ENCODE data around the gene MAGEC2. TPM values are rescaled to one million over a fixed set of nuclear protein-coding genes. Genes with fewer than 3 reads are reported as not detected.

The MAGEC2 gene
- total and polyA plus RNA-seq, 7 experiments from 2014 or later: not detected

DNA sequence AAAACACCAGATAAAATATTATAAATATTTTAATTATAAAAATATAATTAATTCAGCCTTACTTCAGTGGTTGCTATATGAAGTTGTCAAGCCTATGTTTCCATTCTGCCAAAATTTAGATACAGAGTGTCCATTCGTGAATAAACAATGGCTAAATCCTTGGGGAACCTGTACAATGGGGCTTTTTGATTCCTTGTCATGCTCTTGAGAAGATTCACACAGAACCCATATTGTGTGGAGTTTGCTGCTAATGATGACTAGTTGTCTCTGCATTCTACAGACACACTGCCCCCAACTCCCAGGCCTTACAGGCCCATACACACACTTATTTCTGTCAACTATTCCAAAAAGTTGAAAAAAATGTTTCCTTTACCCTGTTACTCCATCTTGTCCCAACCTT, 33.4 kb upstream of the MAGEC2 start:
- no peak overlapping the region for H3K4me3 Mint-ChIP-seq
- H3K27ac Mint-ChIP-seq: no peak overlapping the region
- POLR2A ChIA-PET: no interaction called here
- Histone ChIP-seq H3K9me3 (ENCODE audit: control insufficient read depth in 2 of 3, low read length in 3 of 3) (no peaks in the 10 kb centered on the region), H3K4me1 (ENCODE audit: control insufficient read depth in 2 of 2, insufficient read depth in 2 of 2, low read length in 2 of 2) (no peaks in the 10 kb centered on the region), H3K27ac (ENCODE audit: low read depth, low read length) (no peak overlapping the region), H3K36me3 (ENCODE audit: control insufficient read depth in 2 of 3, insufficient read depth in 3 of 3, low read length in 3 of 3) (no peaks in the 10 kb centered on the region), H3K27me3 (ENCODE audit: control insufficient read depth in 2 of 2, insufficient read depth in 2 of 2, low read length in 2 of 2) (no peaks in the 10 kb centered on the region), H3K4me3 (ENCODE audit: low read length) (no peak overlapping the region)
- no peaks in the 10 kb centered on the region for H3K36me3 Mint-ChIP-seq
- no peaks in the 10 kb centered on the region for H3K27me3 Mint-ChIP-seq
- DNase-seq (no peak), ATAC-seq (no peak)
- no peaks in the 10 kb centered on the region for H3K4me1 Mint-ChIP-seq
- H3K9me3 Mint-ChIP-seq: peaks cover 0 to 13% (median 0%) of the 10 kb centered on the region in 11 donors
- intact Hi-C loops (cut with micrococcal nuclease): no loop called here
- CTCF ChIA-PET: no interaction called here

DNA sequence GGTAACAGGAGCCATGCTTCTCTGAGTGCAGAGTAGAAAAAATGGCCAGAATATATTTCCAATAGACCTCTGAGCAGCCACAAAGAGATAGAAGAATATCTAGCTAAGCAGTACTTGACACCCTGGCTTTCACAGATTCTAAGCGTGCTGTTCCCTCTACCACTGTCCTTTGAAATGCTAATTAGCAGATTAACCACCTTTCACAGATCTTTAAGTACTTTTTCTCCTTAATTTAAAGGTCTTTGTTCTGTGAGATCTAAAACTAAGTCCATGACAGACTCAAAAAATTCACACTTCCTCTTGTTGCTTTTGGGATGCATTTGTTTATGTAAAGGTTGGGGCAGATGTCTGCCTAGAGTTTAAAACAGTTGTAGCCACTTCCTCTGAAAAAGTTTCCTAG, 28.3 kb upstream of the MAGEC2 start:
- H3K4me3 Mint-ChIP-seq: no peak overlapping the region
- H3K27me3 Mint-ChIP-seq: no peaks in the 10 kb centered on the region
- Histone ChIP-seq H3K4me1 (ENCODE audit: control insufficient read depth in 2 of 2, insufficient read depth in 2 of 2, low read length in 2 of 2) (no peaks in the 10 kb centered on the region), H3K27ac (ENCODE audit: low read depth, low read length) (no peak overlapping the region), H3K9me3 (ENCODE audit: control insufficient read depth in 2 of 3, low read length in 3 of 3) (no peaks in the 10 kb centered on the region), H3K4me3 (ENCODE audit: low read length) (no peak overlapping the region), H3K27me3 (ENCODE audit: control insufficient read depth in 2 of 2, insufficient read depth in 2 of 2, low read length in 2 of 2) (no peaks in the 10 kb centered on the region), H3K36me3 (ENCODE audit: control insufficient read depth in 2 of 3, insufficient read depth in 3 of 3, low read length in 3 of 3) (no peaks in the 10 kb centered on the region)
- no peaks in the 10 kb centered on the region for H3K4me1 Mint-ChIP-seq
- DNase-seq: no peak
- H3K9me3 Mint-ChIP-seq: peaks cover 0 to 13% (median 0%) of the 10 kb centered on the region in 11 donors
- ChIA-PET POLR2A (no interaction called here), CTCF (no interaction called here)
- H3K27ac Mint-ChIP-seq: no peak overlapping the region
- ATAC-seq: no peak
- no peaks in the 10 kb centered on the region for H3K36me3 Mint-ChIP-seq
- intact Hi-C loops (cut with micrococcal nuclease): no loop called here

DNA sequence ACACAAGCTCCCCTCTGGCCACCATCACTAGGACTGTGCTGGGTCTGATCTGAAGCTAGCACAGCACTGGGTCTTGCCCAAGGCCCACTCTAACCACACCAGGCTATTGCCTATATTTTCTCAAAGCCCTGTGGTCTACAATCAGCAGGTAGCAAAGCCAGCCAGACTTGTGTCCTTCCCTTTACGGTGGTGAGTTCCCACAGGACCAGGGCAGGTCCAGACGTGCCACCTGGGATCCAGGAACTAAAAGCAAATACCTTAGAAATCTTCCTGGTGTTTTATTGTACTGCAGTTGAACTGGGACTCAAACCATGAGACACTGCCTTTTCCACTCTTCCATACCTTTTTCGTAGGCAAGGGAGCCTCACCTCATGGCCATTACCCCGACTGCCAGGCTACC, 9.0 kb upstream of the MAGEC2 start:
- ATAC-seq (no peak), DNase-seq (no peak)
- H3K27ac Mint-ChIP-seq: no peak overlapping the region
- H3K4me1 ChIP-seq (ENCODE audit: control insufficient read depth in 2 of 2, insufficient read depth in 2 of 2, low read length in 2 of 2): no peaks in the 10 kb centered on the region
- H3K27me3 Mint-ChIP-seq: no peaks in the 10 kb centered on the region
- H3K4me3 ChIP-seq (ENCODE audit: low read length): no peak overlapping the region
- POLR2A ChIA-PET: no interaction called here
- H3K36me3 Mint-ChIP-seq: no peaks in the 10 kb centered on the region
- H3K36me3 ChIP-seq (ENCODE audit: control insufficient read depth in 2 of 3, insufficient read depth in 3 of 3, low read length in 3 of 3): no peaks in the 10 kb centered on the region
- CTCF ChIA-PET: no interaction called here
- intact Hi-C loops (cut with micrococcal nuclease): no loop called here
- no peak overlapping the region for H3K4me3 Mint-ChIP-seq
- H3K9me3 Mint-ChIP-seq: peaks cover 0 to 2% (median 0%) of the 10 kb centered on the region in 11 donors
- no peaks in the 10 kb centered on the region for H3K9me3 ChIP-seq (ENCODE audit: control insufficient read depth in 2 of 3, low read length in 3 of 3)
- H3K27me3 ChIP-seq (ENCODE audit: control insufficient read depth in 2 of 2, insufficient read depth in 2 of 2, low read length in 2 of 2): no peaks in the 10 kb centered on the region
- H3K4me1 Mint-ChIP-seq: no peaks in the 10 kb centered on the region
- H3K27ac ChIP-seq (ENCODE audit: low read depth, low read length): no peak overlapping the region

DNA sequence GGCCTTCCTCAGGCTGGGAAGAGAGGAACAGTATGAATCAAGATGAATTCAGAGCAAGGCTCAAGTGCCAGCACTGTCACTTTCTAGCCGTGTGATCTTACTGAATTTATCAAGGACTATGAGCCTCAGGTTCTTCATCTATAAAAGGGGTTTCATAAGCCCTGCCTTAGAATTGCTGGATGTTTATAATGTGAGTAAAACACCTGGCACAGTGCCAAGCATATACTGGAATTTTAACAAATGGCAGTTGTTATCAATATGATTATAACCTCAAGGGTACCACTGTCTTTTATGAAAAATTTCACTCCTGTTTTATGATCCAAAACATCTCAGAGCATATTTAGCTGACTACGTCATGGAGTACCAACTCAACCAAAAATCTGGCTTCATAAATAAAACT, 4.0 kb downstream of the MAGEC2 start:
- Mint-ChIP-seq H3K27ac (no peak overlapping the region), H3K4me3 (no peak overlapping the region), H3K27me3 (no peaks in the 10 kb centered on the region), H3K4me1 (no peaks in the 10 kb centered on the region), H3K36me3 (no peaks in the 10 kb centered on the region), H3K9me3 (peaks cover 0 to 4% (median 0%) of the 10 kb centered on the region in 11 donors)
- H3K36me3 ChIP-seq (ENCODE audit: control insufficient read depth in 2 of 3, insufficient read depth in 3 of 3, low read length in 3 of 3): no peaks in the 10 kb centered on the region
- H3K27me3 ChIP-seq (ENCODE audit: control insufficient read depth in 2 of 2, insufficient read depth in 2 of 2, low read length in 2 of 2): no peaks in the 10 kb centered on the region
- ChIA-PET POLR2A (no interaction called here), CTCF (no interaction called here)
- DNase-seq (no peak), ATAC-seq (no peak)
- no peaks in the 10 kb centered on the region for H3K9me3 ChIP-seq (ENCODE audit: control insufficient read depth in 2 of 3, low read length in 3 of 3)
- intact Hi-C loops (cut with micrococcal nuclease): no loop called here
- no peaks in the 10 kb centered on the region for H3K4me1 ChIP-seq (ENCODE audit: control insufficient read depth in 2 of 2, insufficient read depth in 2 of 2, low read length in 2 of 2)
- no peak overlapping the region for H3K4me3 ChIP-seq (ENCODE audit: low read length)
- H3K27ac ChIP-seq (ENCODE audit: low read depth, low read length): no peak overlapping the region

DNA sequence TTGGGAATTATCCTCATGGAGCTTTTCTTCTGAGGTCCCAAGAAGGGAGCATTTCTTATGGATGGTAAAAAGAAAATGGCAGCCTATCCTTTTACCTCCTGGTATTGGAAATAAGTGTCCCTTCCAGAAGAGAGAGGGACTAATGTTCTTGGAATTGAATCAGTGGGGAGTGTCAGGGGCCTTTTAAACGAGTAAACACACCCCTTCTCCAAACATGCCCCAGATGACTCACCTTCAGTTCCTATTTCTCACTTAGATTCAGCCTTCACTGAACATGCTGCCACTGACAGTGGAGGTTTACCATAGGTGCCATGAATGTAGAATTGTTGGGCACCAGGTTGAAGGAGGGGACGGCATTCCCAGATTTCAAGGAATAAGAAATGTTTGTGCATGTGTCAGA, 19.0 kb downstream of the MAGEC2 start:
- H3K4me3 Mint-ChIP-seq: no peak overlapping the region
- Histone ChIP-seq H3K4me3 (ENCODE audit: low read length) (no peak overlapping the region), H3K9me3 (ENCODE audit: control insufficient read depth in 2 of 3, low read length in 3 of 3) (no peaks in the 10 kb centered on the region), H3K36me3 (ENCODE audit: control insufficient read depth in 2 of 3, insufficient read depth in 3 of 3, low read length in 3 of 3) (no peaks in the 10 kb centered on the region), H3K27me3 (ENCODE audit: control insufficient read depth in 2 of 2, insufficient read depth in 2 of 2, low read length in 2 of 2) (no peaks in the 10 kb centered on the region), H3K27ac (ENCODE audit: low read depth, low read length) (no peak overlapping the region), H3K4me1 (ENCODE audit: control insufficient read depth in 2 of 2, insufficient read depth in 2 of 2, low read length in 2 of 2) (no peaks in the 10 kb centered on the region)
- peaks cover 0 to 5% (median 0%) of the 10 kb centered on the region in 11 donors for H3K9me3 Mint-ChIP-seq
- H3K36me3 Mint-ChIP-seq: no peaks in the 10 kb centered on the region
- POLR2A ChIA-PET: no interaction called here
- H3K27me3 Mint-ChIP-seq: no peaks in the 10 kb centered on the region
- no peak for DNase-seq
- CTCF ChIA-PET: no interaction called here
- H3K4me1 Mint-ChIP-seq: no peaks in the 10 kb centered on the region
- no peak overlapping the region for H3K27ac Mint-ChIP-seq
- ATAC-seq: no peak
- intact Hi-C loops (cut with micrococcal nuclease): no loop called here

DNA sequence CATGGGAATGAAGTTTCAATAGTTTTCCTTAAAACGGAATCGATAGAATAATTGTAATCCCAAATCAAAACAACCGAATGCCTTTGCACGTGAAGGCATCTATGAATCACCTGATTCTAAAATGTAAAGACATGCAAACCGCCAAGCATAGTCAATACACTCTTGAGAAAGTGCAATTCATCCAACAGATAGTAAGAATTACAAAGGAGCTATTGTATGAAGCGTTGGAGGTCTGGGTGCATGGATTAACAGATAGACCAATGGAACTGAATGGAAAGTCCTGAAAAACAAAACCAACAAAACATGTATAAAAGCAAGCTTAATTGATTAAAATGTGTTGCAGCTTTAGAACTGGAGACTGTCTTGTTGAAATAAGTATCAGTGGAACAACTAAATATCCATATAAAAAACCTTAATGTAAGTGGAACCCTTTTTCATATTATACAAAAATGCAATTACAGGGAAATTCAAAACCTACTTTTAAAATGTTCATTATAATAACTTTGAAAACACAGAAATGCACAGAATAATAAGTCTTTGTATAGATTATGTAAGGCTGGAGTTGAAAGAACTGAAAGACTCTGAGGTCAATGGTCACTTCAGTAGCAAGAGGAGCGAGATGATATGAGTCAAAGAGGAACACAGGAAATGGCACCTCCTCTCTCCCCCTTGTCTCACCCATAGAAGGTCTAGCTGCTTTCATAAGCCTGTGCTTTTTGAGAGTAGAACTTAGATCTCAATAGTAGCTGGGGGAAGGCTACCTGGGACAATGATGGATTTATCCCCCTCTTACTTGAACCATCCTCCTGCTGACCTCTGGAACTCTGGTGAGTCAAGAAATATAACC, 20.1 kb downstream of the MAGEC2 start:
- no peaks in the 10 kb centered on the region for H3K4me1 ChIP-seq (ENCODE audit: control insufficient read depth in 2 of 2, insufficient read depth in 2 of 2, low read length in 2 of 2)
- ChIA-PET POLR2A (interaction anchor here (0.6 kb wide), 1 partner anchor 12 kb away, joined by 4 read pairs; no protein-coding TSS in a partner anchor), CTCF (no interaction called here)
- H3K27me3 ChIP-seq (ENCODE audit: control insufficient read depth in 2 of 2, insufficient read depth in 2 of 2, low read length in 2 of 2): no peaks in the 10 kb centered on the region
- H3K27ac Mint-ChIP-seq: no peak overlapping the region
- H3K9me3 Mint-ChIP-seq: peaks cover 0 to 5% (median 0%) of the 10 kb centered on the region in 11 donors
- no peak overlapping the region for H3K4me3 ChIP-seq (ENCODE audit: low read length)
- DNase-seq: no peak
- no peak for ATAC-seq
- H3K4me1 Mint-ChIP-seq: no peaks in the 10 kb centered on the region
- H3K27ac ChIP-seq (ENCODE audit: low read depth, low read length): no peak overlapping the region
- H3K27me3 Mint-ChIP-seq: no peaks in the 10 kb centered on the region
- H3K36me3 ChIP-seq (ENCODE audit: control insufficient read depth in 2 of 3, insufficient read depth in 3 of 3, low read length in 3 of 3): no peaks in the 10 kb centered on the region
- no peak overlapping the region for H3K4me3 Mint-ChIP-seq
- no peaks in the 10 kb centered on the region for H3K9me3 ChIP-seq (ENCODE audit: control insufficient read depth in 2 of 3, low read length in 3 of 3)
- intact Hi-C loops (cut with micrococcal nuclease): no loop called here
- no peaks in the 10 kb centered on the region for H3K36me3 Mint-ChIP-seq

DNA sequence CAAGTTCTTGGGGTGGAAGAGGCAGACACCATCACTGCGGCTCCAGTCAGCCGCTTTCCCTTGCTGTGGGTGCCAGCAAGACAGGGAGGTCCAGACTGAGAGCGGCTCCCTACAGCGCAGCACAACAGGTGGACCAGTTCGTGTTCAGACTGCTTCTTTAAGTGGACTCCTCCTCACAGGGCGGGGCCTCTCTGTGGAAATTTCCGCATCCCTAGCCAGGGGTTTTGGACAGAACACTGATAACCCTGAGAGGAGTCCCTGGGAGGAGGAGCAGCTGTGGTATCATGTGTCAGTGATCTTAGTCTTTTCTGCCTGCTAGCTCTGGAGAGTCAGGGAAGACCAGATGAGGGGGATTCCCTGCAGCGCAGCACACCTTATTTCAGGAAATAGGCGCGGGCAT, 48.5 kb downstream of the MAGEC2 start:
- H3K27ac Mint-ChIP-seq: no peak overlapping the region
- H3K36me3 Mint-ChIP-seq: no peaks in the 10 kb centered on the region
- H3K27ac ChIP-seq (ENCODE audit: low read depth, low read length): no peak overlapping the region
- H3K36me3 ChIP-seq (ENCODE audit: control insufficient read depth in 2 of 3, insufficient read depth in 3 of 3, low read length in 3 of 3): no peaks in the 10 kb centered on the region
- no peaks in the 10 kb centered on the region for H3K4me1 ChIP-seq (ENCODE audit: control insufficient read depth in 2 of 2, insufficient read depth in 2 of 2, low read length in 2 of 2)
- peaks cover 0 to 7% (median 1%) of the 10 kb centered on the region in 11 donors for H3K9me3 Mint-ChIP-seq
- H3K4me1 Mint-ChIP-seq: no peaks in the 10 kb centered on the region
- H3K4me3 Mint-ChIP-seq: no peak overlapping the region
- no peaks in the 10 kb centered on the region for H3K9me3 ChIP-seq (ENCODE audit: control insufficient read depth in 2 of 3, low read length in 3 of 3)
- no peak for ATAC-seq
- DNase-seq: no peak
- CTCF ChIA-PET: no interaction called here
- H3K27me3 Mint-ChIP-seq: no peaks in the 10 kb centered on the region
- H3K27me3 ChIP-seq (ENCODE audit: control insufficient read depth in 2 of 2, insufficient read depth in 2 of 2, low read length in 2 of 2): no peaks in the 10 kb centered on the region
- intact Hi-C loops (cut with micrococcal nuclease): no loop called here
- POLR2A ChIA-PET: no interaction called here
- H3K4me3 ChIP-seq (ENCODE audit: low read length): no peak overlapping the region

Data from naive thymus-derived CD4-positive, alpha-beta T cell (primary cell).